GM18861 (cell line): Measurements from ENCODE around the gene CD52.
A peak's percentile ranks its signal among the peaks of the same experiment; 100 is the strongest.
"Not testable (repeated sequence)": the region's sequence is repeated elsewhere in the genome, so short reads cannot be mapped to it uniquely, and the experiment has no call there.

Experiments
- ATAC-seq: cut with Tn5 transposase; IDR thresholded peaks from one replicate; pipeline ENCODE4 v1.9.1; 2021; ENCODE audit not compliant: unreplicated experiment

CD52 gene

DNA sequence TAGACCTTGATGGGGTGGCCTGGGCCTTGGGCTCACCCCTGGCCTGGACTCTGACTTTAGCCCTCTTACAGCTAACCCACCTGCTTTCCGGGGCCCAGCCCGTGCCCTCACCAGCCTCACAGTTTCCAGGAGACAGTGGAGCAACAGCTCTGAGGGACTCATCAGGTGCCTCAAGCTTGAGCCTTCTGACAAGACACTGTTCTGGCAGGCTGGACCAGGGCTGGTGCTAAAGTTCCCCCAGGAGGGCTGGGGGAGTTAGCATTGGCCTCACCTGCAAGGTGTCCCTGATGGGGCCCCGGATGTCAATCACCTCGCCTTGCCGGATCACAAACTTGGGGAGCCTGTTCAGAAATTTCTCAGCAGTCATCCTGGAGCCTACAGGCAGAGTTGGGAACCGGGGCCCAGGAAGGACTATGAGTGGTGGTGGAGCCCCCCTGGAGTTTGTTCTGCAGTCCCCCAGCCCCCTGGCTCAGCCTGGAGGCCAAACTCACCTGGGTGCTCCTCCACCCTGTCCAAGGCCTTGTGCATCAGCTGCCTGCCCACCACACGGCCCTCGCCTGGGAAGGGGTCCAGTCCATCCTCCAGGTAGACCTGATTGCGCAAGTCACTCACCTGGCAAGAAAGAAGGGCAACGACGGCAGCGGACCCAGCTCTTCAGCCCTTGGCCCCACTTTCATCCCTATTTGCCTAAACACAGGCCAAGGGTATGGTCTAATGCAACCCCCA is 33.7 kb upstream of the CD52 start:
- no peak for ATAC-seq

DNA sequence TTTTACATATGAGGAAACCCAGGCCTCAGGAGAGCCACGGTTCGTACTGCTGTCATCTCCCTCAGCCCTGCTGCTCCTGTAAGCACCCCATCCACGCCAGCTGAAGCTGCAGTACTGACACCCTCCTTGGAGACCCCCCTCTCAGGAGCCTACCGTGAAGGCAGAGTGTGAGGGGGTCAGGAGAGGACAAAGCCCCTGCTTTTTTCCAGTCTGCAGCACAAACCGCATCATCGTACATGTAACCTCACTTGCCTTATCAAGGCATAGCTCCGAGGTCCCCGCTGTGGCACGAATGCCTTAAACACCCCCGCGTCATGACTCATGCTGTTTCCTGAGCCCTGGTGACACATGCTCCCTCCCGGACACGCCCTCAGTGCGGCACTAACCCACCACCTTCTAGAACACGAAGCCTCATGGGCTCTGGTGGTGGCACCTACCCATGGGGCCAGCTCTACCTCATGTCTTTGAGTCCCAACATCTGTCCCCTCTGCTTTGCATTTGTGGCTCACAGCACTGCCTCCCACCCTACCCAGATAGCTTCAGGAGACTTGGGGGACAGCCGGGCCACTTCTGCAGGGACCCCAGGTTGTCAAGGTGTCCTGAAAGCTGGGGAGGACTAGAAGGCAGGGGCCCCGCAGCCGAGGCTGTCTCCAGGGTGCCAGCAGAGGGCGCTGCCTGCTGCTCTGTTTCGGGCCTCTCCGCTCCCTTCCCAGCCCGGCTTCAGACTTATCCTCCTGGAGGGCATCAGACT is 33.0 kb upstream of the CD52 start:
- ATAC-seq = no peak

- ATAC-seq = no peak
Measured at GRCh38 chr1:26285366-26286063, 32.2 kb upstream of the CD52 start.

DNA sequence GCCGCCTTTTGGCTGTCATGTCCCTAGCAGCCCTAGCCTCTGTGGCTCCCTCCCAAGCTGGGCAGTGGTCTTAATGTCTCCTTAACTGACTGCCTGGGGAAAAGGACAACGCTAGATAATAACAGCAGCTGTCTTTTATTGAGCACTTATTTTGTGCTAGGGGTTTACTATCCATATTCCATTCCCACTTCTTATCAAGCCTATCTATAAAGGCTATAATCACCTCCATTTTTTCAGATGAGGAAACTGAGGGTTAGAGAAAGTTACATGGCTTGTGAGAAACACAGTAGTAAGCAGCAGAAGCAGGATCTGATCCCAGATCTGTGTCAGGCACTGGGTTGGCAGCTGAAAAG is 31.7 kb upstream of the CD52 start:
- ATAC-seq = no peak

DNA sequence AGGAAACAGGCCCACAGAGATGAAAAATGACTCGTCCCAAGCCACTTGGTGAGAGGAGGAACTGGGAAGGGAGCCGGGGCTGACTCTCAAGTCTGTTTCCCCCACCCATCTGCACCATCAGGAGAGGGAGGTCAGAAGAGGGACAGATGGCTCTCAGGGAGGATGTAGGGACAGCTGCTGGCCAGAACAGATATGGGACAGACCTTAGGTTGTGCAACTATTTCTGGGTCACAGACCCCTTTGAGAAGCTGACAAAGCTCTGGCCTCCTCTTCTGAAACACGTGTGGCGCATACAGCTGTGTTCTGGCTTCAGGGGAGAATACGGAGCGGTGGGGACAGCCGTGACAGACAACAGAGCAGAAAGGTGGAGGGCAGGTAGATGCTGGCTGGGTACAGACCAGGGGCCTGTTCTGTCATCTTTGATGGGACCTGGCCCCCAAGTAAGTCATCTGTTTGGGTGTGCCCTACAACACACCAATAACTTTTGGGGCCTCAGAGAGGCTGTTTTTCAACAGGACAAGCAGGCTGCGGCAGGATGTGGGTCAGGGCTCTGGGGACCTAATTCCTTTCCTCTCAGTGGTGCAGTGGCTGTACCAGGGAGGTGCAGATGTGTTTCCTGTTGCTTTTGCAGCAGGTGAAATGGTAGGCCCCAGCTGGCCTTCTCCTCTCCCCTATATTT is 30.6 kb upstream of the CD52 start:
- ATAC-seq = peak; percentile 36

GRCh38 chr1:26287811-26288210 is 29.9 kb upstream of the CD52 start:
- ATAC-seq = no peak

DNA sequence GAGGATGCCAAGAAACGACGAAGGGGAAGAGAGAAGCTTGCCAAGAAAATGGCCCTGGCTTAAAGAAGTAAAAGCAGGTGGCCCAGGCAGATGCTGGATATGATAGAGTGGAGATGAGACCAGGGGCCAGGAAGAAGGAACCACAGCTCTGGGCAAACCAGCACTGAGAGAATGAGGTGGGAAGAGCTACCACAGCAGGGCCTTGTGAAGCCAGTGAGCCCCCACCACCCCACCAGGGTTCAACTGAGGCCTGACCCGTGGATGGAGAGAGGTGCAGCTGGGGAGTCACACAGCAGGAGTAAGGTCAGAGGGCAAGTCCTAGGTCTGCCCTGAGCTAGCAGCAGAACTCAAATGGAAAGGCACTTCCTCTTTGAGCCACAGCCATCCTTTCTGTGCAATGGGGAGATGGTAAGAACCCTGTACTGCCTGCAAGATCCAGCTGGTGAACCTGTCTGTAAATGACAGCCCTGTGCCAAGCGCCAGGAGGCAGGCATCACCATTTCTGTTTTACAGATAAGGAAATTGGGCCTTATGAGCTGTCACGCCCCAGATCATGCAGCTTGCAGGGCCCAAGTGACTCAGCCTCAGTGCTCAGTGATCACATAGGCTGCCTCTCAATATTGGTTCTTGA is 29.3 kb upstream of the CD52 start:
- ATAC-seq = no peak

DNA sequence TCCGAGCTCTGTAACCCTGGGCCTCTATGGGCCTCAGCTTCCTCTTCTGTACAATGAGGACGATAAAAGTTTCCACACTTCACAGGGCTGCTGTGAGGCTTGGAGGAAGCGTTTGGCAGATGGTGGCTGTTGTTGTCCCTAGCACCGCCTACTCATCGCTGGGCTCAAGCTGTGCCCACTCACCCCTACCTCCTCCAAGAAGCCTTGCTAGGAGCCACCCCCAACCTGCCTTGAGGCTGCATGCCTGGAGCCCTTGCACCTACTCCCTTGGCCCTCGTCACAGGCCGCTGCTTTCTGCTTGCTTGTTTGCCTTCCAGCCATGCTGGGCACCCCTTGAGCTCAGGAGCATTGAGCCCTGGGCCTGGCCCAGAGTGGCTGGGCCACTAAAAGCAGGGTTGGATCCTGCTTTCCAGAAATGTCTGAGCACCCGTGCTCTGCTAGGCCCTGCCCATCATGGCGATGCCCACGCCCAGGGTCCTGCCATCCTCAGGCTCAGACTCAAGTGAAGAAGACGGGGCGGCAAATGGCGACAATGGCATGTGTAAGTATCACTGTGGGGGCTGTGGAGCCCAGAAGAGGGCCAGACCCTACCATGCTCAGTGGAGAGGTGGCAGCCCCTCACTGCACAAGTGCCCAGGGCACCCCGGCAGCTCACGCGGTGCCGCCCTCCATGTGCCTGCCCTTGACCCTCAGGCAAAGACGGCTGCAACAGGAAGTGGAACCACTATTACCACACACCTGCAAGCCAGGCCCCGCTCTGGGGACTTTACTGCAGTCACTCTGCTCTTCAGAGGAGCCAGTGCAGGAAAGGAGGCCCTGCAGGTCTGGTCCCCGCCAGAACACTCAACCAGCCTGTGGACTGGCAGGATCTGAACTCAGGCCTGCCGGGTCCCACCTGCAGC is 28.3 kb upstream of the CD52 start:
- ATAC-seq = peak; percentile 32

DNA sequence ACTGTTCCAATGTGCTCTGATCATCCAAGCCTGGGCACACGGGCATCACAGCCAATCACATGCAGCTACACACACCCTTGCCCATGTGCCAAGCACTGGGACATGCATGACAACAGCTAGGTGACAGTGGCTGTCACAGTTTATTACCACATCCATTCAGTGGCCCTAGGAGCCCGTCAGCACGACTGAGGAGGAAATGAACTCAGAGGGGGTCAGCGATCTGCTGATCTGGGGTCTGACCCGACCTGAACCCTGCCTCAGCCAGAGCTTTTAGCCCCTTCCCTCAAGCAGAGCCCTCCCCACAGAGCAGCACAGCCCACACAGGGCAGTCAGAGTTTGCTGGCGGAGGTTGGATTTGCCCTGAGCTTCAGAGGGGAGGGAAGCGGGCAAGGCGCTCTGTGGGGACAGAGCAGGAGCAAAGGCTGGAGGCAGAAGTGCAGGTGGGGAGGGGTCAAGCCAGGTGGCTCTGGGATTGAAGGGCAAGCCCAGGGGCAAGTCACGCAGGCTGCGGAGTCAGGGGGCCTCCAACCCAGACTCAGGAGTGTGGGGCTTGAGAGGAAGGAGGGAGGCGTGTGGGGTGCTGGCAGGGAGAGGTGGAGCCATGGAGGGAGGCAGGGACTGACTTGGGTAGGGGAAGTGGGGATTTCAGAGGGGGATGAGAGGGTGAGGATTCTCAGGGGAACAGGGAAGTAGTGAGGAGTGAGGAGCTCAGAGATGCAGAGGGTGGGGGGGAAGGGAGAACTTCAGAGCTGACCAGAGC is 27.5 kb upstream of the CD52 start:
- no peak for ATAC-seq

- ATAC-seq = no peak
Measured at GRCh38 chr1:26290882-26291261, 26.9 kb upstream of the CD52 start.

DNA sequence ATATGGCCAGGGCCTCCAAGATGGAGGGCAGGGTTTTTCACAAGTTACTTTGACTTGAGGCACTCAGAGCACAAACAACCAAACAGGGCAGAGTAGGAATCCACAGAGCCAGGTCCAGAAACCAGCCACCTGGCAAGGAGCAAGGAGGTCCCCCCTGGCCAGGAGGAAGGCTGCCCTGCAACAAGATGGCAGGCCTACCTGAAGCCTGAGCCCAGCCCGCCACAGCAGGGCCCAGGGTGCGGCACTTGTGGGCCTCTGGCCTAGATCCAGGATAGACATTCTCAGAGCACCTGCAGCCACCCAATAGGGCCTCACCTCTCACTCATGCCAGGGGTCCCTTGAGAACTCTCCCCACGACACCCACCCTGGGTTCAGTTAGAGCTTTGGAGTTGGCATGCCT is 26.3 kb upstream of the CD52 start:
- no peak for ATAC-seq

- no peak for ATAC-seq
Measured at GRCh38 chr1:26291939-26292338, 25.8 kb upstream of the CD52 start.

DNA sequence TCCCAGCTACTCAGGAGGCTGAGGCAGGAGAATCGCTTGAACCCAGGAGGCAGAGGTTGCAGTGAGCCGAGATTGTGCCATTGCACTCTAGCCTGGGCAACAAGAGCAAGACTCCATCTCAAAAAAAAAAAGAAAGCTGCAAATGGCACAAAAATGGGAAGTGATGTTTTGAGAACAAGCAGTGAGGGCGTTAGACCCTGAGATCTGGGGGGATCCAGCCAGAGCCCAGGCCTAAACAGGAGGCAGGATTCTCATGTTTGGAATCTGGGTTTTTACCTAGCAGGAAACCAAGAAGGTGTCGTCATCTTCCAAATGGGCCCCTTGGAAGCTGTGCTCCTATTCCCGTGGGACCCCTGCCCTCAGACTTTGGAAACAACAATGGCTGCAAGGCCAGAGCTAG is 25.0 kb upstream of the CD52 start:
- not testable (repeated sequence) for ATAC-seq

GRCh38 chr1:26293911-26294463 is 23.8 kb upstream of the CD52 start:
- no peak for ATAC-seq

- ATAC-seq = no peak
Measured at GRCh38 chr1:26295194-26296138, 22.3 kb upstream of the CD52 start.

DNA sequence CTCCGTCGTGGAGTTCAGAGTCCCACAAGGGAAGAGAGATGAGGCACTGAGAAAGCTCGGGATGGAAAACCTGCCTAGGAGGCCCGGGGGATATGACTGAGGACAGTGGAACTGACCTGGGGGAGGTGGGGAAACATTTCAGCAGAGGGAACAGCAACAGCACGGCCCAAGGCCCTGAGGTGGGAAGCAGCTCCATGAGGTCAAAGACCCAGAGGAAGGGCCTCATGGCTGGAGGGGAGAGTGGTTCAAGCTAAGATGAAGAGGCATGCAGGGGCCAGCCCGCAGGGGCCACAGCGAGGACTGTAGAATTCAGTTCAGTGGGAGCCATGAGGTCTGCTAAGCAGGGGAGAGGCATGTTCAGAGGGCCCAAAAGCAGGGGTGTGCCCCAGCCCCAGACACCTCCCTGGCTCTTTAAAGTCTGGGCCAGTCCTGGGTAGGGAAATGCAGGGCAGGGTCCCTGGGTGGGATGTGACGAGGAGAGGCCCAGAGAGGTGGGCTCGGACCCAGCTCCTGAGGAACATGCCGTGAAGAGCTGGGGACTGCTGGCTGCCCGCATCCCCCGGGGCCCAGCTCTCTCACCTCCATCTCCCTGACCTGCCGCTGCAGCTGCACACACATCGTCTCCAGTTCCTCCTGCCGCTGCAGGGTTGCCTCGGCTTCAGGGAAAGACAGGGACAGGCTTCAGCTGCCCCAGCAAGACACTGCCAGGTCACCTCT is 21.3 kb upstream of the CD52 start:
- no peak for ATAC-seq

DNA sequence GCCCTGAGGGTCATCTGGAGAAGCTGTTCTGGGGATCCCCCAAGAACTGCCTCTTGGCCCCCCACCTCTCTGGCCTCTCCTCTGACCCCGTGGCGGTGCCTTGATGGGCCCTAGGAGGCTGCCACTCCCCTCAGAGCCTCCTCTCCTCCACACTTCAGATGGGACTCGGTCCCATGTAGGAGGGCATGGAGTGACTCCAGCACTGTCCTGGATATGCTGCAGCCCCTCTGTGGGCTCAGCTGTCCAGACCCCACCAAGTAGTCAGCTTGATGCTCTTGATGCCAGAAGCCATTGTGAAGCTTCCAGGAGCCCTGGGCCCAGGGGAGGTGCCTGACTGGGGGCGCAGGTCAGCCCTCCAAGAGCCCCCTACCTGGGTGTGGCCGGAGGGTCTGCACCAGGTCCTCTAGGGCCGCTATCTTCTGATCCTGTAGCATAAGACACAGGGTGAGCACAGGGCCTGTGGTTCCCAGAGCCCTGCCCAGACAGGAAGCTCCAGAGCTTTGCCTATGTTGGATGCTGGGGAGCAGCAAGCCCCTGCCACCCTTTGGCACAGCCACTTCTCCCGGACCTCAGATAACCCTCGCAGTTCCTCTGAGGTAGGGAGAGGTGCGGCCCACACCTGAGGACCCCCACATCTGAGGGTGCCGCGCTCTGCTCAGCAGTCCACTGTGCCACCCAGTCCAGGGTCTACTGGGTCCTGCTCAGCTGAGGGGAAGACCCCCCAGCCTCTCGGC is 20.5 kb upstream of the CD52 start:
- ATAC-seq = no peak
